Liver (tissue), 9 donors: Measurements from ENCODE around the gene FAM53B. TPM values are rescaled to one million over a fixed set of nuclear protein-coding genes. Genes with fewer than 3 reads are reported as not detected.

ENCODE experiments used
- DNase-seq: peaks from one replicate; pipeline ENCODE4 v3.0.0-alpha.2; 2017; ENCODE audit warnings: low spot score
- H3K27ac ChIP-seq, 2 donors: one replicate each; pipeline ENCODE4 v1.7.0; 2013; ENCODE audit warnings: inconsistent platforms in 2 of 2, low read length in 2 of 2, control low read depth in 1 of 2, low read depth in 1 of 2, mild to moderate bottlenecking in 1 of 2
- H3K27me3 ChIP-seq, 4 donors: one replicate each; pipeline versions ENCODE4 v1.6.1 to v1.7.0; 2013; ENCODE audit warnings: low read length in 3 of 4, inconsistent platforms in 1 of 4, mild to moderate bottlenecking in 1 of 4, moderate library complexity in 1 of 4; ENCODE audit not compliant: control insufficient read depth in 4 of 4, insufficient read depth in 4 of 4
- H3K36me3 ChIP-seq, 4 donors: one replicate each; pipeline versions ENCODE4 v1.6.1 to v1.7.0; 2013; ENCODE audit warnings: low read length in 3 of 4, mild to moderate bottlenecking in 3 of 4, low read depth in 1 of 4, moderate library complexity in 1 of 4; ENCODE audit not compliant: control insufficient read depth in 4 of 4, insufficient read depth in 3 of 4
- H3K4me1 ChIP-seq, 4 donors: one replicate each; pipeline versions ENCODE4 v1.6.1 to v1.7.0; 2013; ENCODE audit warnings: low read length in 3 of 4, mild to moderate bottlenecking in 3 of 4, moderate library complexity in 1 of 4; ENCODE audit not compliant: control insufficient read depth in 4 of 4, insufficient read depth in 4 of 4
- H3K4me3 ChIP-seq, 3 donors: one replicate each; pipeline versions ENCODE4 v1.6.1 to v1.7.0; 2013; ENCODE audit warnings: low read length in 3 of 3, control low read depth in 1 of 3, low read depth in 1 of 3, mild to moderate bottlenecking in 1 of 3
- H3K9ac ChIP-seq, 2 donors: one replicate each; pipeline ENCODE4 v1.7.0; 2013; ENCODE audit warnings: low read length in 2 of 2, mild to moderate bottlenecking in 2 of 2, moderate library complexity in 2 of 2, control low read depth in 1 of 2, low read depth in 1 of 2
- H3K9me3 ChIP-seq, 4 donors: one replicate each; pipeline versions ENCODE4 v1.6.1 to v1.7.0; 2013; ENCODE audit warnings: low read length in 3 of 4; ENCODE audit not compliant: control insufficient read depth in 4 of 4
- ATF3 ChIP-seq: IDR thresholded peaks from 2 replicates; pipeline ENCODE4 v1.6.1; 2016; ENCODE audit warnings: antibody characterized with exemption
- EGR1 ChIP-seq, 2 donors: IDR thresholded peaks; 2 replicates each; pipeline ENCODE4 v1.6.1; 2016 to 2018; ENCODE audit warnings: antibody characterized with exemption in 2 of 2, low read depth in 2 of 2
- FOXA1 ChIP-seq: IDR thresholded peaks from 2 replicates; pipeline ENCODE4 v1.6.1; 2016; ENCODE audit warnings: antibody characterized with exemption
- FOXA2 ChIP-seq: IDR thresholded peaks from 2 replicates; pipeline ENCODE4 v1.6.1; 2016; ENCODE audit warnings: antibody characterized with exemption
- GABPA ChIP-seq, 2 donors: IDR thresholded peaks in 1 of 2; conservative IDR thresholded peaks in 1 of 2; 2 replicates each; pipeline ENCODE4 v1.6.1; 2016; ENCODE audit warnings: antibody characterized with exemption in 2 of 2, mild to moderate bottlenecking in 1 of 2, moderate library complexity in 1 of 2
- HNF4G ChIP-seq: IDR thresholded peaks from 2 replicates; pipeline ENCODE4 v1.6.1; 2016; ENCODE audit warnings: antibody characterized with exemption
- MAX ChIP-seq: IDR thresholded peaks from 2 replicates; pipeline ENCODE4 v1.6.1; 2016; ENCODE audit warnings: antibody characterized with exemption
- NR2F2 ChIP-seq: IDR thresholded peaks from 2 replicates; pipeline ENCODE4 v1.6.1; 2016; ENCODE audit warnings: antibody characterized with exemption
- RAD21 ChIP-seq, 2 donors: IDR thresholded peaks; 2 replicates each; pipeline ENCODE4 v1.6.1; 2016; ENCODE audit warnings: antibody characterized with exemption in 2 of 2, mild to moderate bottlenecking in 2 of 2
- REST ChIP-seq: IDR thresholded peaks from 2 replicates; pipeline ENCODE4 v1.6.1; 2016; ENCODE audit warnings: antibody characterized with exemption, mild to moderate bottlenecking
- RXRA ChIP-seq, 2 donors: IDR thresholded peaks; 2 replicates each; pipeline ENCODE4 v1.6.1; 2017 to 2018; ENCODE audit warnings: antibody characterized with exemption in 2 of 2, mild to moderate bottlenecking in 1 of 2
- SP1 ChIP-seq: IDR thresholded peaks from 2 replicates; pipeline ENCODE4 v1.6.1; 2018; ENCODE audit warnings: antibody characterized with exemption, mild to moderate bottlenecking
- TAF1 ChIP-seq: conservative IDR thresholded peaks from 2 replicates; pipeline ENCODE4 v1.6.1; 2016; ENCODE audit warnings: antibody characterized with exemption, mild to moderate bottlenecking
- YY1 ChIP-seq: IDR thresholded peaks from 2 replicates; pipeline ENCODE4 v1.6.1; 2016; ENCODE audit warnings: antibody characterized with exemption, mild to moderate bottlenecking
- ZBTB33 ChIP-seq: IDR thresholded peaks from 2 replicates; pipeline ENCODE4 v1.6.1; 2016; ENCODE audit warnings: antibody characterized with exemption
- WGBS: extraction: QIAGEN DNeasy Blood & Tissue Kit; methylation state at CpG from one replicate; pipeline ENCODE4 v1.1.7; 2013; 5-methylcytosine and 5-hydroxymethylcytosine counted together
- polyA plus RNA-seq, 2 donors: library from polyadenylated mRNA; stranded (reverse) in 1 of 2; unstranded in 1 of 2; fragments of 200-250 nt in 1 of 2; fragments of >200 nt in 1 of 2; fragmentation: Nextera tagmentation in 1 of 2; extraction: Ambion mirVana in 1 of 2; gene quantifications; one replicate each; pipeline versions ENCODE4 v1.2.1 to v1.2.3, GENCODE V29; 2013 to 2015
- total RNA-seq, 2 donors: library from RNA; depleted of rRNA; stranded (reverse); fragments of >200 nt; gene quantifications; one replicate each; pipeline ENCODE4 v1.2.3, GENCODE V29; 2014
- donor health status: healthy.
- donor health status: healthy.
- donor health status: healthy.
- donor health status: healthy.
- donor health status: healthy.

FAM53B gene
- total and polyA plus RNA-seq, 4 donors = 1.1 to 24.0 (median 6.3) TPM

- 75% methylated on average over 14 of the region's 14 CpGs for WGBS
- H3K36me3 ChIP-seq = peaks cover 0 to 4% (median 1%) of the 10 kb centered on the region in 4 donors
- no peak for TF ChIP-seq HNF4G
- TF ChIP-seq TAF1 = no peak
- no peak for TF ChIP-seq FOXA1
- no peak for TF ChIP-seq NR2F2
- TF ChIP-seq MAX = no peak
- TF ChIP-seq GABPA (IDR thresholded peaks at IDR 0.05 in 1 of 2, conservative IDR thresholded peaks at IDR 0.05 in 1 of 2) = no peak
- no peak for TF ChIP-seq RXRA (IDR thresholded peaks at IDR 0.05)
- TF ChIP-seq RAD21 (IDR thresholded peaks at IDR 0.05) = no peak
- no peak overlapping the region for H3K9ac ChIP-seq
- DNase-seq = no peak
- H3K4me1 ChIP-seq = peaks cover 17 to 40% (median 24%) of the 10 kb centered on the region in 4 donors
- no peaks in the 10 kb centered on the region for H3K9me3 ChIP-seq
- H3K27ac ChIP-seq = no peak overlapping the region
- H3K4me3 ChIP-seq = no peak overlapping the region
- H3K27me3 ChIP-seq = no peaks in the 10 kb centered on the region
Measured at GRCh38 chr10:124710266-124710881, 33.8 kb downstream of the FAM53B start.

- peaks cover 19 to 41% (median 24%) of the 10 kb centered on the region in 4 donors for H3K4me1 ChIP-seq
- no peaks in the 10 kb centered on the region for H3K27me3 ChIP-seq
- no peak overlapping the region for H3K9ac ChIP-seq
- DNase-seq = no peak
- TF ChIP-seq ZBTB33 (no peak), FOXA2 (no peak), RXRA (IDR thresholded peaks at IDR 0.05) (no peak), NR2F2 (no peak), FOXA1 (no peak), RAD21 (IDR thresholded peaks at IDR 0.05) (no peak), REST (no peak), TAF1 (no peak), ATF3 (no peak), HNF4G (no peak), YY1 (no peak), EGR1 (IDR thresholded peaks at IDR 0.05; ENCODE audit: low read depth in 2 of 2) (no peak), MAX (no peak), SP1 (no peak), GABPA (IDR thresholded peaks at IDR 0.05 in 1 of 2, conservative IDR thresholded peaks at IDR 0.05 in 1 of 2) (no peak)
- H3K9me3 ChIP-seq = no peaks in the 10 kb centered on the region
- H3K36me3 ChIP-seq = peaks cover 0 to 4% (median 1%) of the 10 kb centered on the region in 4 donors
- no peak overlapping the region for H3K27ac ChIP-seq
- H3K4me3 ChIP-seq = no peak overlapping the region
- WGBS = 69% methylated on average over 10 of the region's 10 CpGs
Measured at GRCh38 chr10:124709861-124710260, 34.3 kb downstream of the FAM53B start.
